HCT116 (cell line): ENCODE measurements around the gene SH2D7.

Source experiments
- CTCF ChIP-seq, 3 experiments: fragments of 200-600 bp in 1 of 3; sonication (generic) in 1 of 3; IDR thresholded peaks in 2 of 3; conservative IDR thresholded peaks in 1 of 3; 2 replicates each; pipeline ENCODE4 v1.5.1; 2012 to 2017; ENCODE audit warnings: low read depth in 2 of 3, low read length in 2 of 3, antibody characterized with exemption in 1 of 3, borderline replicate concordance in 1 of 3, control low read depth in 1 of 3, mild to moderate bottlenecking in 1 of 3, mixed read lengths in 1 of 3, mixed run types in 1 of 3, moderate library complexity in 1 of 3; ENCODE audit not compliant: insufficient read depth in 1 of 3
- ELF1 ChIP-seq: IDR thresholded peaks from 2 replicates; pipeline ENCODE4 v1.6.1; 2012; ENCODE audit warnings: low read depth, borderline replicate concordance
- FOSL1 ChIP-seq: IDR thresholded peaks from 2 replicates; pipeline ENCODE4 v1.6.1; 2012; ENCODE audit warnings: low read depth
- JUND ChIP-seq: IDR thresholded peaks from 2 replicates; pipeline ENCODE4 v1.6.1; 2012
- POLR2A ChIP-seq: IDR thresholded peaks from 2 replicates; pipeline ENCODE4 v1.7.0; 2011; ENCODE audit warnings: borderline replicate concordance; ENCODE audit not compliant: insufficient read depth, insufficient read length; ENCODE audit errors: extremely low read depth
- POLR2AphosphoS5 ChIP-seq: IDR thresholded peaks from 2 replicates; pipeline ENCODE4 v1.6.1; 2011; ENCODE audit warnings: mild to moderate bottlenecking, low read depth, low read length, moderate library complexity
- RAD21 ChIP-seq: IDR thresholded peaks from 2 replicates; pipeline ENCODE4 v1.6.1; 2012; ENCODE audit warnings: low read depth, mild to moderate bottlenecking
- SP1 ChIP-seq: IDR thresholded peaks from 2 replicates; pipeline ENCODE4 v1.6.1; 2012; ENCODE audit warnings: low read depth
- YY1 ChIP-seq: IDR thresholded peaks from 2 replicates; pipeline ENCODE4 v1.6.1; 2011; ENCODE audit warnings: low read length, low read depth, moderate library complexity, mild to moderate bottlenecking; ENCODE audit not compliant: insufficient replicate concordance; ENCODE audit errors: extremely low read depth
- ZFX ChIP-seq: fragments of 450-650 bp; IDR thresholded peaks from 2 replicates; pipeline ENCODE4 v1.6.1; 2017
- ZNF274 ChIP-seq: fragments of 200-500 bp; sonication (Bioruptor generic); IDR thresholded peaks from 2 replicates; pipeline ENCODE4 v1.6.1; 2014; ENCODE audit warnings: mild to moderate bottlenecking, low read depth, low read length, inconsistent platforms

GRCh38 chr15:78077053-78077870 is 15.1 kb upstream of the SH2D7 start, which contains the start of gene TBC1D2B:
- TF ChIP-seq FOSL1, result no peak
- TF ChIP-seq CTCF (IDR thresholded peaks at IDR 0.05 in 2 of 3, conservative IDR thresholded peaks at IDR 0.05 in 1 of 3; ENCODE audit: borderline replicate concordance in 1 of 3, insufficient read depth in 1 of 3, low read depth in 2 of 3, low read length in 2 of 3), result no peak
- TF ChIP-seq ZFX, result peak; percentile 71
- TF ChIP-seq POLR2A, result no peak
- TF ChIP-seq JUND, result no peak
- no peak for TF ChIP-seq SP1
- peak; percentile 60 for TF ChIP-seq POLR2AphosphoS5
- TF ChIP-seq RAD21, result no peak
- no peak for TF ChIP-seq ZNF274
- TF ChIP-seq ELF1, result no peak
- TF ChIP-seq YY1, result no peak
